ENCODE data around the gene RALGAPA2. TPM values are rescaled to one million over a fixed set of nuclear protein-coding genes. Genes with fewer than 3 reads are reported as not detected.

The RALGAPA2 gene
- total RNA-seq, 4 donors from 2014 or later, result 25.9 to 48.9 (median 38.6) TPM

GRCh38 chr20:20566516-20566915 is 145.9 kb downstream of the RALGAPA2 start:
- no peaks in the 10 kb centered on the region for H3K9me3 ChIP-seq
- DNase-seq, result no peak
- H3K36me3 ChIP-seq, result no peaks in the 10 kb centered on the region
- no peak for TF ChIP-seq CTCF (IDR thresholded peaks at IDR 0.05)
- TF ChIP-seq POLR2A (IDR thresholded peaks at IDR 0.05), result no peak
- no peak overlapping the region for H3K4me3 ChIP-seq
- no peak overlapping the region for H3K27ac ChIP-seq
- H3K4me1 ChIP-seq, result no peaks in the 10 kb centered on the region
- no peaks in the 10 kb centered on the region for H3K27me3 ChIP-seq
- intact Hi-C loops (cut with DNase I; ENCODE audit: low total_unique reads), result no loop called here

GRCh38 chr20:20564279-20564678 is 148.2 kb downstream of the RALGAPA2 start:
- Histone ChIP-seq H3K4me3 (no peak overlapping the region), H3K4me1 (no peaks in the 10 kb centered on the region), H3K36me3 (no peaks in the 10 kb centered on the region), H3K27me3 (no peaks in the 10 kb centered on the region), H3K9me3 (no peaks in the 10 kb centered on the region), H3K27ac (no peak overlapping the region)
- DNase-seq, result no peak
- intact Hi-C loops (cut with DNase I; ENCODE audit: low total_unique reads), result no loop called here
- no peak for TF ChIP-seq POLR2A (IDR thresholded peaks at IDR 0.05)

GRCh38 chr20:20562507-20562906 is 149.9 kb downstream of the RALGAPA2 start:
- Histone ChIP-seq H3K36me3 (no peaks in the 10 kb centered on the region), H3K27ac (no peak overlapping the region), H3K27me3 (no peaks in the 10 kb centered on the region), H3K4me1 (no peaks in the 10 kb centered on the region), H3K4me3 (no peak overlapping the region), H3K9me3 (no peaks in the 10 kb centered on the region)
- DNase-seq, result no peak
- intact Hi-C loops (cut with DNase I; ENCODE audit: low total_unique reads), result no loop called here
- TF ChIP-seq CTCF (IDR thresholded peaks at IDR 0.05) (no peak), POLR2A (IDR thresholded peaks at IDR 0.05) (no peak)

- no peak overlapping the region for H3K27ac ChIP-seq
- no peaks in the 10 kb centered on the region for H3K4me1 ChIP-seq
- intact Hi-C loops (cut with DNase I; ENCODE audit: low total_unique reads), result no loop called here
- no peak for TF ChIP-seq CTCF (IDR thresholded peaks at IDR 0.05)
- no peak for TF ChIP-seq POLR2A (IDR thresholded peaks at IDR 0.05)
- DNase-seq, result no peak
- no peaks in the 10 kb centered on the region for H3K27me3 ChIP-seq
- no peak overlapping the region for H3K4me3 ChIP-seq
- H3K36me3 ChIP-seq, result no peaks in the 10 kb centered on the region
- H3K9me3 ChIP-seq, result no peaks in the 10 kb centered on the region
Observed at GRCh38 chr20:20561841-20562240, 150.6 kb downstream of the RALGAPA2 start.

- H3K27ac ChIP-seq, result no peak overlapping the region
- intact Hi-C loops (cut with DNase I; ENCODE audit: low total_unique reads), result no loop called here
- no peaks in the 10 kb centered on the region for H3K27me3 ChIP-seq
- no peak for DNase-seq
- TF ChIP-seq POLR2A (IDR thresholded peaks at IDR 0.05) (no peak), CTCF (IDR thresholded peaks at IDR 0.05) (no peak)
- no peaks in the 10 kb centered on the region for H3K4me1 ChIP-seq
- no peak overlapping the region for H3K4me3 ChIP-seq
- no peaks in the 10 kb centered on the region for H3K36me3 ChIP-seq
- no peaks in the 10 kb centered on the region for H3K9me3 ChIP-seq
Observed at GRCh38 chr20:20561172-20561571, 151.3 kb downstream of the RALGAPA2 start.

GRCh38 chr20:20557406-20557805 is 155.0 kb downstream of the RALGAPA2 start:
- Histone ChIP-seq H3K4me1 (no peaks in the 10 kb centered on the region), H3K4me3 (no peak overlapping the region), H3K27me3 (no peaks in the 10 kb centered on the region), H3K27ac (no peak overlapping the region), H3K9me3 (no peaks in the 10 kb centered on the region), H3K36me3 (no peaks in the 10 kb centered on the region)
- intact Hi-C loops (cut with DNase I; ENCODE audit: low total_unique reads), result no loop called here
- DNase-seq, result no peak
- TF ChIP-seq POLR2A (IDR thresholded peaks at IDR 0.05), result no peak
- no peak for TF ChIP-seq CTCF (IDR thresholded peaks at IDR 0.05)
